ENCODE data around the gene EPB41L3.

- no peak for TF ChIP-seq CTCF (optimal IDR thresholded peaks at IDR 0.05 in 1 of 3, IDR thresholded peaks at IDR 0.05 in 1 of 3, conservative IDR thresholded peaks at IDR 0.05 in 1 of 3; ENCODE audit: extremely low read depth in 1 of 3, insufficient read depth in 2 of 3, low read length in 3 of 3)
- TF ChIP-seq EZH2 (IDR thresholded peaks at IDR 0.05; ENCODE audit: low read length) = no peak
These were observed 81.6 kb downstream of the EPB41L3 start for GRCh38 chr18:5462227-5462626.

Measured in keratinocyte (primary cell).